NCI-H82 (cell line): ENCODE results near the gene ASB8.
"Not testable (repeated sequence)": the region's sequence is repeated elsewhere in the genome, so short reads cannot be mapped to it uniquely, and the experiment has no call there.

Experiments used
- DNase-seq: peaks from one replicate; lab custom pipeline; 2025; lab: John Stamatoyannopoulos, UW

The ASB8 gene

DNA sequence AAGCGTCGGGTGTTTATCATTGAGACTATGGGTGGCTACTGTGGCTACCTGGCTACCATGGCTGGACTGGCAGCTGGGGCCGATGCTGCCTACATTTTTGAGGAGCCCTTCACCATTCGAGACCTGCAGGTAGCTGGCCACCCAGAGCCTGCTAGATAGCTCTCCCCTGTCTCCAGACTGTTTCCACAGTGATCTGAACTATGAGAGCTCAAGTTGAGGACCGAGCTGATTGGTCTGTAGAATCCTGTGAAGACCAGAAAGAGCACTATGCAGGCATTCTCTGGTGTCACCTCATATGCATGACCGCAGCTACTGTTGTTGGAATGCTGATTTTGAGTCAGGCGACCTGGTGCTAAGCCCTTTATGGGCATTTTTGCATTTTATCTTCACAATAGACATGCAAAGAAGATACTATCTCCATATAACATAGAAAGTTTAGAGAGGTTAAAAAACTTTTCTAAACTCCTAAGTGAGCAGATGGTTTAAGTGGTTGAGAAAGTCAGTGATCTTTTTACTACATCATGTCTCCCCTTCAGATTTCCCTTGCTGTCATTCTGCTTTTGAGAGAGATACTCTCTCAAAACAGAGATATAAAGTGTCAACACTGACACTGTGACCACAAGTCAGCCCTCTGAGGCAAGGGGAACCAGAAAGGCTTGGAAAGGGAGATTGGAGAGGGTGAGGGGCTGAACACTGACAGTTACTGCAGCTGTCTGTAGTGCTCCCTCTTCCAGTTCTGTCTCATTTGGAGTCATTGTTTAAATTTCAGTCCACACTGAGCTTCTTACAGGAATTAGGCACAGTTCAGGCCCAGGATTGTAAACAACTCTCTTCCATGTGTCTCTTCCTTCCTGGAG is 14.3 kb downstream of the ASB8 start:
- DNase-seq = no peak

DNA sequence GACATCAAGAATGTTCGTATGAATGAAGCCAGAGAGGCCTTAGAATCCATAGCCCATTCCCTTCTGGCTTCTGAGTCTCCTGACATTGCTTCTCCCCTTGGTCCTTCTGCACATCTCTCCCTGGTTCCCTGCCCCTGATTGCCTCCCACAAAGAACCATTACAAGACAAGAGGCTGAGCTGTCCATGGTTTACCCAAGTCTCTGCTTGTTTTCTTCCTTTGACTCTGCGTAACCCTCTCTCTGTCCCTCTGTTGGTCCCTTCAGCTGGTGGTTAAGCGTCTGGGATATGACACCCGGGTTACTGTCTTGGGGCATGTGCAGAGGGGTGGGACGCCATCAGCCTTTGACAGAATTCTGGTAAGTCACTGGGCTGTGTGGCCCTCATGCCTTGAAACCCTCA is 22.3 kb downstream of the ASB8 start:
- DNase-seq = no peak

GRCh38 chr12:48132826-48133225 is 24.5 kb downstream of the ASB8 start:
- no peak for DNase-seq

- no peak for DNase-seq
Measured at GRCh38 chr12:48131517-48131916, 25.8 kb downstream of the ASB8 start.

DNA sequence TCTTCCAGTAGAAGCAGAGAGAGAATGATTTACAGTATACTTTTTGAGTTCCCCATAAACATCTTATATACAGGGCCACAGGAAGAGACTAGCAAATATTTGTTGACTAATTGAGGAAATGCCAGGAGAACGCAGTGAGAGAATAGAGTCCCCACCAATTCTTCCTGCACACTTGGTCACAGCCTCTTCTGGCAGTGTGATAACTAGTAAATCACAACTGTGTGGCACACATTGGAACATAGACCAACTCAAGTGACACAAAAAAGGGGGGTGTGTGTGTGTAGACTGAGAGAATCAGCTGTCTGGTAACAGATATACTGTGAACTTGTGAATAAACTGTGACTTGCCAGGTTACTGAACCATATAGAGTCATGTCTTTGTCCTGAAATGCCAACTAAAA is 27.9 kb downstream of the ASB8 start:
- no peak for DNase-seq

GRCh38 chr12:48128800-48129199 is 28.5 kb downstream of the ASB8 start:
- no peak for DNase-seq

- DNase-seq = no peak
Measured at GRCh38 chr12:48126953-48127630, 30.2 kb downstream of the ASB8 start.

- peak; percentile 33 for DNase-seq
Measured at GRCh38 chr12:48125985-48126384, 31.3 kb downstream of the ASB8 start.

- not testable (repeated sequence) for DNase-seq
Measured at GRCh38 chr12:48125542-48125941, 31.8 kb downstream of the ASB8 start.

GRCh38 chr12:48123169-48123568 is 34.1 kb downstream of the ASB8 start:
- no peak for DNase-seq

- no peak for DNase-seq
Measured at GRCh38 chr12:48122065-48122834, 35.1 kb downstream of the ASB8 start.

- DNase-seq = no peak
Measured at GRCh38 chr12:48121522-48121921, 35.8 kb downstream of the ASB8 start.

DNA sequence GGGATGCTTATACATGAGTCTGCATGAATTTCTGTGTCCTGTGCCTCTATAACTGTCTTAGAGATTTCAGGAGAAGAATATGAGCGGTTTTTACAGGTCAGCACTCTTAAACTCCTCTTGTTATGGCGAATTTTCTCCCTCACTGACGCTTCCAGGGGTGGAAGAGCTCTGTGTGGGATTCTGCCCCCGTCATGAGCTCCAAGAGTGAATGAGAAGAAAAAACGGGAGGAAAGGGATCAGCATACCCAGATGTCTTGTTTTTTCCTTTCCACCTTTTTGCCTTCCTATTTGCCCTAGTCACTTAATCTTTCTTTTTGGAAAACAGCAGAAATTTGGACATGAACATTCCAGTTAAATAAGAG is 37.5 kb downstream of the ASB8 start:
- DNase-seq = peak; percentile 62

DNA sequence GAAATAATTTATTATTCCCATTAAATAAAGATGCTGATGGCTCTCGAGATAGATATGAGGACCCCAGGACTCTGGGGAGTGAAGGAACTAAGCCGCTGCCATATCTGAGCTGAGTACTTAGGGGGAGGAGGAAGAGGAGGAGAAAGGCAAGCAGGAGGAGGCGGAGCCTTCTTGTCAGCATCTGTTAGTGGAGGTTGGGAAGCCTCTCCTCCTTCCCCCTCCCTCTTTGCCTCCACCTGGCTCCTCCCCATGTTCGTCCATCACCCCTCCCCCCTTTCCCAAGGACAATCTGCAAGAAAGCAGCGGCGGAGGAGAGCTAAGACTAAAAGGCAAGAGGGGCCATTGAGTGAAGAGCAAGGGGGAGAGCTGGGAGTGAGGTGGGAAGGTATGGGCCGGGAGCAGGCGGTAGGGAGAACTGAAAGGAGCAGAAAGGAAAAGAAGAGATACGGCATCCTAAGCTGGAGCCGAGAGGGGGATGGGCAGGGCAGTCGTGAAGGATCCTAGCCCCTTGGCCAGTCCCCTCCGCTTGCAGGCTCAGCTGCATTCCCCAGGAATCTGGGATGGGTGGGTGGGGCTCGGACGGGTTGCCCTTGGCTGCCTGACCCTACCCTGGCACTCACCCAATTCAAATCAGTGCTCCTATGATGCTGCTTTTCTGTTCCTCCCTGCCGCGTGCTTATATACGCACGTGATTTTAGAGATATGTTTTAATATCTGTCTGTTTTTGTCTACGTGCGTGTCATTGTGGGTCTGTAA is 38.1 kb downstream of the ASB8 start, which contains the start of gene PFKM:
TSS of gene PFKM (plus strand) at position 287 of the 756 bp plus-strand sequence. CDS start 3,411 bp downstream, outside the sequence.
- DNase-seq = peak; percentile 99

GRCh38 chr12:48118284-48118871 is 38.9 kb downstream of the ASB8 start:
- peak; percentile 36 for DNase-seq

DNA sequence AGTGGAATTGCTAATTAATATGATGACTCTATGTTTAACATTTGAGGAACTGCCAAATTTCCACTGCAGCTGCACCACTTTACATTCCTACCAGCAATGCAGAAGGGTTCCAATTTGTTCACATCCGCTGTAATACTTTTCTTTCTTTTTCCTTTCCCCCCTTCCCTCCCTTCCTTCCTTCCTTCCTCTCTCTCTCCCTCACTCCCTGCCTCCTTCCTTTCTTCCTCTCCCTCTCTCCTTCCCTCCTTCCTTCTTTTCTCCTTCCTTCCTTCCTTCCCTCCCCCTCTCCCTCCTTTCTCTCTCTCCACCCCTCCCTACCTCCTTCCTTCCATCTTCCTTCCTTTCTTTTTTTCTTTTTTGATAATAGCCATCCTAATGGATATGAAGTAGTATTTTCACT is 41.4 kb downstream of the ASB8 start:
- no peak for DNase-seq

DNA sequence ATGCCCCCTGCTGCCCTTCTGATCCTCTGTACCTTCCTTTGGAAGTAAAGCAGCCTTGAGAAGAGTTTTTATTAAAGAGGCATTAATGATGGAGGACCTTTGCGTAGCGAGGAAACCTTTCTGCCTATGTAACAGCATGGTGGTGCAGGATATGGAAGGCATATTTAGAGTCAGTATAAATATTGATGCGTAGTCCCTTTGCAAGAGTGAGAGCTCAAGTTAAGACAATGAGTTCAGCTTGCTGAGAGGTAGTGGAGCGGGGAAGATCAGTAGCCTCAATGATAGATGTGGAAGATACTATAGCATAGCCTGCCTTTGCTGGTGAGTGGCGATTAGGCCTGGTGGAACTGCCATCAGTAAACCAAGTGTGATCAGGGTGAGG is 46.0 kb downstream of the ASB8 start:
- not testable (repeated sequence) for DNase-seq

GRCh38 chr12:48110691-48111311 is 46.5 kb downstream of the ASB8 start:
- no peak for DNase-seq

DNA sequence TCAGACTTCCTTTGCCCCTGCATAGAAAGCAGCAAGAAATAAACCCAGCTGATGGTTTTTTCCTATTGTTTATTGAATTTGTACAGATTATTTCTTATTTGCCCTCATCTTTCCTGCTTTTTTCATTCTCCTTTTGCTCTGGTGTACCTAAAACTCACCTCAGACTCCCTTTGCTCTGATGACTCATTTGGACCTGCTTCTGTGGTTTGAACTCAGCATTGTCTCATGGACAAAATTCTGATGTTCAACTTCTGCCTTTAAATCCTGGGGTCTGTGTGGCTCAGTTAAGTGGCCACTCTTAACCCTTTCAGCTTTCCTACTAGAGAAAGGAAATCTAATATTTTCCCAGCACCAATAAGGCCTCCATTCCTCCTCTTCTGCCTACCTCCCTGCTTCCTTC is 47.9 kb downstream of the ASB8 start:
- DNase-seq = no peak

DNA sequence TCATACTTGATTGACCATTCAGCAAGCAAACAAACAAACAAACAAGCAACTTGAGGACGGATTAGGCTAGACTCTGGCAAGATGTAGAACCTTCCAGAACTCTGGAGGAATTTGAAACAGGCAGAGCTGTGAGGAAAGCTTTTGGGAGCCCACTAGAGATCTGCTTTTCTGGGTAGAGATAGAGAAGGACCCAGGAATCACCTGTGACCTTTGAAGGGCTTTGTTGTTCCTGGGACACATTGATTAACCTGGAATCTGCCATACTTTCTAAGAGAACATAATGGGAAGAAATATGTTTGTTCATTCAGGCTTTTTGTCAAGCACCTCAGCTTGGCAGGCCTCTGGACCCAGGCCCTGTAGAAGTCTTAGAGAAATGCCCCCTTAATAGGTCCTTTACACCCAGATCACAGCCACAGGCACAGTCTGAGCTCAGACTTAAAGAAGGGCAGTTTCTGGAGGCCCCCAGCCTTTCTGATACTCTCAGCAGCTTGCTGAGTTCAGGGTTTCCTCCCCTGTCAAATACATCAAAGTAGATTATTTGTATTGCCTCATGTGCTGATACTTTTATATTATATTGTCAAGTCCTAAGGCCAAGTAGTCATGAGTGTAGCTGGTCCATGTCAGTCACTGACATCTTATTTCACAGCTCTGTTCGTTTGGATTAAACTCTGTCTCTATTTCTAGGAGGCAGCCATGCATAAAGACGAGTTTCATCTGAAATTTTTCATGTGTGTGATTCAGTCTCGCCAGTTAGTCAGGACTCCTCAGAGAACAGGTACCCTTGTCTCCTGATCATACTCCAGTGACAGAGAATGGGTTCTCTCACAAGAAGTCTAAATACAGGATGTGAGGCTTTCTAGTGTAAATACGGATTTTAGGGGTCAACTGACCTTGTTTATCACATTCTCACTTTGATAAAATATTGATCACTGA is 50.4 kb downstream of the ASB8 start:
- DNase-seq = no peak
